GM19099 (cell line): Measurements from ENCODE around the gene TIE1.

Experiments
- POLR2A ChIP-seq: IDR thresholded peaks from 3 replicates; pipeline ENCODE4 v1.6.1; 2011; ENCODE audit warnings: low read depth; ENCODE audit not compliant: insufficient read length; ENCODE audit errors: extremely low read depth

Gene TIE1

GRCh38 chr1:43270421-43271095 is 30.2 kb upstream of the TIE1 start:
- TF ChIP-seq POLR2A = no peak

GRCh38 chr1:43271186-43272118 is 29.3 kb upstream of the TIE1 start:
- no peak for TF ChIP-seq POLR2A

GRCh38 chr1:43272161-43272560 is 28.6 kb upstream of the TIE1 start:
- TF ChIP-seq POLR2A = no peak

- no peak for TF ChIP-seq POLR2A
Observed at GRCh38 chr1:43272576-43273571, 27.9 kb upstream of the TIE1 start.

GRCh38 chr1:43273708-43274107 is 27.1 kb upstream of the TIE1 start:
- TF ChIP-seq POLR2A = no peak

- TF ChIP-seq POLR2A = no peak
Observed at GRCh38 chr1:43274125-43274803, 26.5 kb upstream of the TIE1 start.

GRCh38 chr1:43274804-43275180 is 26.0 kb upstream of the TIE1 start:
- no peak for TF ChIP-seq POLR2A

- TF ChIP-seq POLR2A = no peak
Observed at GRCh38 chr1:43275826-43276620, 24.8 kb upstream of the TIE1 start.

- no peak for TF ChIP-seq POLR2A
Observed at GRCh38 chr1:43276673-43277072, 24.1 kb upstream of the TIE1 start.

- TF ChIP-seq POLR2A = no peak
Observed at GRCh38 chr1:43277116-43277876, 23.5 kb upstream of the TIE1 start.

GRCh38 chr1:43279161-43279560 is 21.6 kb upstream of the TIE1 start:
- no peak for TF ChIP-seq POLR2A

- TF ChIP-seq POLR2A = no peak
Observed at GRCh38 chr1:43279666-43280065, 21.1 kb upstream of the TIE1 start.

- TF ChIP-seq POLR2A = no peak
Observed at GRCh38 chr1:43280692-43281091, 20.1 kb upstream of the TIE1 start.
